Measurements from ENCODE around the gene HIVEP1. TPM values are rescaled to one million over a fixed set of nuclear protein-coding genes. Genes with fewer than 3 reads are reported as not detected.
A peak's percentile ranks its signal among the peaks of the same experiment; 100 is the strongest.

Gene HIVEP1
- total RNA-seq, 1 experiment from 2014 or later, result 7.0 TPM

GRCh38 chr6:12017876-12018401 is 5.8 kb downstream of the HIVEP1 start:
- no peak for DNase-seq (ENCODE audit: low spot score)

GRCh38 chr6:12020187-12020791 is 8.2 kb downstream of the HIVEP1 start:
- DNase-seq (ENCODE audit: low spot score), result no peak

GRCh38 chr6:12022481-12022880 is 10.4 kb downstream of the HIVEP1 start:
- DNase-seq (ENCODE audit: low spot score), result no peak

- DNase-seq (ENCODE audit: low spot score), result no peak
Observed at GRCh38 chr6:12022953-12023388, 10.9 kb downstream of the HIVEP1 start.

GRCh38 chr6:12024216-12024615 is 12.1 kb downstream of the HIVEP1 start:
- DNase-seq (ENCODE audit: low spot score), result no peak

GRCh38 chr6:12024699-12025434 is 12.8 kb downstream of the HIVEP1 start:
- no peak for DNase-seq (ENCODE audit: low spot score)

GRCh38 chr6:12026120-12026519 is 14.0 kb downstream of the HIVEP1 start:
- DNase-seq (ENCODE audit: low spot score), result no peak

GRCh38 chr6:12026833-12027232 is 14.7 kb downstream of the HIVEP1 start:
- no peak for DNase-seq (ENCODE audit: low spot score)

GRCh38 chr6:12028213-12028612 is 16.1 kb downstream of the HIVEP1 start:
- DNase-seq (ENCODE audit: low spot score), result no peak

GRCh38 chr6:12029979-12030737 is 18.0 kb downstream of the HIVEP1 start:
- no peak for DNase-seq (ENCODE audit: low spot score)

- DNase-seq (ENCODE audit: low spot score), result no peak
Observed at GRCh38 chr6:12030993-12031550, 19.0 kb downstream of the HIVEP1 start.

GRCh38 chr6:12032783-12033573 is 20.9 kb downstream of the HIVEP1 start:
- no peak for DNase-seq (ENCODE audit: low spot score)

GRCh38 chr6:12033770-12034169 is 21.7 kb downstream of the HIVEP1 start:
- DNase-seq (ENCODE audit: low spot score), result peak; percentile 49

- DNase-seq (ENCODE audit: low spot score), result no peak
Observed at GRCh38 chr6:12034349-12034748, 22.2 kb downstream of the HIVEP1 start.

GRCh38 chr6:12034837-12035236 is 22.7 kb downstream of the HIVEP1 start:
- DNase-seq (ENCODE audit: low spot score), result no peak

GRCh38 chr6:12036766-12037165 is 24.7 kb downstream of the HIVEP1 start:
- no peak for DNase-seq (ENCODE audit: low spot score)

- DNase-seq (ENCODE audit: low spot score), result no peak
Observed at GRCh38 chr6:12037798-12038197, 25.7 kb downstream of the HIVEP1 start.

GRCh38 chr6:12039540-12040459 is 27.7 kb downstream of the HIVEP1 start:
- no peak for DNase-seq (ENCODE audit: low spot score)

GRCh38 chr6:12047304-12047703 is 35.2 kb downstream of the HIVEP1 start:
- DNase-seq (ENCODE audit: low spot score), result no peak

- DNase-seq (ENCODE audit: low spot score), result no peak
Observed at GRCh38 chr6:12047792-12048432, 35.8 kb downstream of the HIVEP1 start.
